ENCODE results near the gene IL31RA. TPM values are rescaled to one million over a fixed set of nuclear protein-coding genes. Genes with fewer than 3 reads are reported as not detected.

Gene IL31RA
- polyA plus RNA-seq, 1 donor = 0.12 TPM

Other genes starting within 250 kb of the IL31RA start
- 41.3 TPM for gene SLC38A9, start 139.0 kb upstream of the IL31RA start, polyA plus RNA-seq (ENCODE audit: insufficient read length)
- 0.12 TPM for gene DDX4, start 113.3 kb upstream of the IL31RA start, polyA plus RNA-seq (ENCODE audit: insufficient read length)
- 169 TPM for gene IL6ST, start 143.6 kb downstream of the IL31RA start, polyA plus RNA-seq (ENCODE audit: insufficient read length)

All from left kidney (tissue), 1 donor.